ENCODE data around the gene POLR1H.

The POLR1H gene

GRCh38 chr6:30102970-30103871, 42.2 kb downstream of the POLR1H start:
- TF ChIP-seq, protein P1, sequence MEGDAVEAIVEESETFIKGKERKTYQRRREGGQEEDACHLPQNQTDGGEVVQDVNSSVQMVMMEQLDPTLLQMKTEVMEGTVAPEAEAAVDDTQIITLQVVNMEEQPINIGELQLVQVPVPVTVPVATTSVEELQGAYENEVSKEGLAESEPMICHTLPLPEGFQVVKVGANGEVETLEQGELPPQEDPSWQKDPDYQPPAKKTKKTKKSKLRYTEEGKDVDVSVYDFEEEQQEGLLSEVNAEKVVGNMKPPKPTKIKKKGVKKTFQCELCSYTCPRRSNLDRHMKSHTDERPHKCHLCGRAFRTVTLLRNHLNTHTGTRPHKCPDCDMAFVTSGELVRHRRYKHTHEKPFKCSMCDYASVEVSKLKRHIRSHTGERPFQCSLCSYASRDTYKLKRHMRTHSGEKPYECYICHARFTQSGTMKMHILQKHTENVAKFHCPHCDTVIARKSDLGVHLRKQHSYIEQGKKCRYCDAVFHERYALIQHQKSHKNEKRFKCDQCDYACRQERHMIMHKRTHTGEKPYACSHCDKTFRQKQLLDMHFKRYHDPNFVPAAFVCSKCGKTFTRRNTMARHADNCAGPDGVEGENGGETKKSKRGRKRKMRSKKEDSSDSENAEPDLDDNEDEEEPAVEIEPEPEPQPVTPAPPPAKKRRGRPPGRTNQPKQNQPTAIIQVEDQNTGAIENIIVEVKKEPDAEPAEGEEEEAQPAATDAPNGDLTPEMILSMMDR (IDR thresholded peaks at IDR 0.05; ENCODE audit: insufficient read depth, missing control alignments) = peak; percentile 84
- FAIRE-seq (no peak), DNase-seq (ENCODE audit: insufficient read length, low spot score) (peak; percentile 63)

- TF ChIP-seq, protein P1 (IDR thresholded peaks at IDR 0.05; ENCODE audit: insufficient read depth, missing control alignments) = no peak
- DNase-seq (ENCODE audit: insufficient read length, low spot score) = no peak
- FAIRE-seq = no peak
Observed at GRCh38 chr6:30103872-30104179, 42.8 kb downstream of the POLR1H start.

GRCh38 chr6:30104661-30105060, 43.6 kb downstream of the POLR1H start:
- DNase-seq (ENCODE audit: insufficient read length, low spot score) (no peak), FAIRE-seq (no peak)
- TF ChIP-seq, protein P1 (IDR thresholded peaks at IDR 0.05; ENCODE audit: insufficient read depth, missing control alignments) = no peak

- FAIRE-seq = no peak
- DNase-seq (ENCODE audit: insufficient read length, low spot score) = no peak
- TF ChIP-seq, protein P1 (IDR thresholded peaks at IDR 0.05; ENCODE audit: insufficient read depth, missing control alignments) = no peak
Observed at GRCh38 chr6:30111266-30111856, 50.3 kb downstream of the POLR1H start.

DNA sequence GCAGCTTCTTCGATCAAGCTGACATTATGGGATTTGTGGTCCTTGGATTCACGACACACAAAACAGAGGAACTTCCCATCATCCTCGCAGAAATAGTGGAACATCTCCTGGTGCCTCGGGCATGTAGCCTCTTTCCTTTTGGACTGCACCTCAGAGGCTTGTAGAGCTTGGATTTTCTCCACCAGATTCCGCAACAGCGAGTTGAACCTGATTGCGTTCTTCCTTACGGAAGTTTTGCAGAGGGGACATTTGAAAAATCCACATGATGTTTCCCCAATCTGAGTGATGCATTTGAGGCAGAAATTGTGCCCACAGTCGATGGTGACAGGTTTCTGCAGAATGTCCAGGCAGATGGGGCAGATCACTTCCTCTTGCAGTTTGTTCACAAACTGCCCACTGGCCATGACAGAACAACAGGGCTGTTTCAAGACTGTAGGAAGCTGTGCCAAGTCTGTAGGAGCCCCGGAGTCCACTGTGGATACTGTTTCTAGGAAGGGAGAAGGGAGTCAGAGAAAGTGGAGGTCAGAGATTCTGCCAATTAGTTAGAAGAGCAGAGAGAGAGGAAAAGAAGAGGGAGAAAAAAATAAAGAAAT, 51.4 kb downstream of the POLR1H start:
- DNase-seq (ENCODE audit: insufficient read length, low spot score) (no peak), FAIRE-seq (no peak)
- TF ChIP-seq, protein P1 (IDR thresholded peaks at IDR 0.05; ENCODE audit: insufficient read depth, missing control alignments) = no peak

GRCh38 chr6:30113003-30113759, 52.1 kb downstream of the POLR1H start, which contains the start of gene TRIM31:
Gene TRIM31, minus strand, starts transcription at chr6:30113090. Its CDS starts 285 bp downstream, at chr6:30112805.
- DNase-seq (ENCODE audit: insufficient read length, low spot score) (no peak), FAIRE-seq (no peak)
- TF ChIP-seq, protein P1 (IDR thresholded peaks at IDR 0.05; ENCODE audit: insufficient read depth, missing control alignments) = no peak

All from D721Med (cell line).